ENCODE results near the gene FZD4. TPM values are rescaled to one million over a fixed set of nuclear protein-coding genes. Genes with fewer than 3 reads are reported as not detected.
A peak's percentile ranks its signal among the peaks of the same experiment; 100 is the strongest.
"Not testable (repeated sequence)": the region's sequence is repeated elsewhere in the genome, so short reads cannot be mapped to it uniquely, and the experiment has no call there.

The FZD4 gene
- total RNA-seq, 1 experiment from 2014 or later: 4.4 TPM

DNA sequence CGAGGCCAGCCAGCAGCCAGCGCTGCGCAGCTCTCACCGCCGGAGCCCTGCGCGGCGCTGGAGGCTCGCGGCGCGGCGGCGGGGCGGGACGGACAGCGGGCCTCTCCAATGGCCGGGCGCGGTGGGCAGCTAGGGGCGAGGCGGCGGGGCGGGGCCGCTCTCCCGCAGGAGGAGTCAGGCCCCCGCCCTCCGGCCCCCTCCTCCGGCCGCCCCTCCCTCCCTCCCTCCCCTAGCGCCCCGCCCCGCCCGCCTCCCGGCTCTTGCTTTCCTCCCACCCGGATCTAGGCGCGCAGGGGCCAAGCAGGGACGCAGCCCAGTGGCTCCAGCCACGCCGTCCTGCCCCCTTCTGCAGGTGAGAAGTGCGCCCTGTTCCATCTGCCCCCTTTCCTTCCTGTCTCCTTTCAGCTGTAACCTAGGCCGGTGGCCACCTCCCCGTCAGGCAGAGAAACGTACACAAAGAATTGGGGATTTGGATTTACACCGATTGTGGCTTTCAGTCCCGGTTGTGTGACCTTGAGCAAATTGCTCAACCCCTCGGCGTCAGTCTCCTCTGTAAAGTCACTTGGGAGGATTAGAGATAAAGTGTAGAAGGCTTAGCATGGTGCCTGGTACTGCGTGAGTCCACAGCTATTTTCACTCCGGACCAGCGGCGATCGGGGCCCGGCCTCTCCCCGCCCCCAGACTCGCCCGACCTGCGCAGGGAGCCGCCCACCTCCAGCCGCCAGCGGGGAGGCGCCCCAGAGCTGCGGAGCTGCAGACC, at the start of gene FZD4 (continued):
- TF ChIP-seq, protein P1, sequence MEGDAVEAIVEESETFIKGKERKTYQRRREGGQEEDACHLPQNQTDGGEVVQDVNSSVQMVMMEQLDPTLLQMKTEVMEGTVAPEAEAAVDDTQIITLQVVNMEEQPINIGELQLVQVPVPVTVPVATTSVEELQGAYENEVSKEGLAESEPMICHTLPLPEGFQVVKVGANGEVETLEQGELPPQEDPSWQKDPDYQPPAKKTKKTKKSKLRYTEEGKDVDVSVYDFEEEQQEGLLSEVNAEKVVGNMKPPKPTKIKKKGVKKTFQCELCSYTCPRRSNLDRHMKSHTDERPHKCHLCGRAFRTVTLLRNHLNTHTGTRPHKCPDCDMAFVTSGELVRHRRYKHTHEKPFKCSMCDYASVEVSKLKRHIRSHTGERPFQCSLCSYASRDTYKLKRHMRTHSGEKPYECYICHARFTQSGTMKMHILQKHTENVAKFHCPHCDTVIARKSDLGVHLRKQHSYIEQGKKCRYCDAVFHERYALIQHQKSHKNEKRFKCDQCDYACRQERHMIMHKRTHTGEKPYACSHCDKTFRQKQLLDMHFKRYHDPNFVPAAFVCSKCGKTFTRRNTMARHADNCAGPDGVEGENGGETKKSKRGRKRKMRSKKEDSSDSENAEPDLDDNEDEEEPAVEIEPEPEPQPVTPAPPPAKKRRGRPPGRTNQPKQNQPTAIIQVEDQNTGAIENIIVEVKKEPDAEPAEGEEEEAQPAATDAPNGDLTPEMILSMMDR (IDR thresholded peaks at IDR 0.05 in 2 of 3, conservative IDR thresholded peaks at IDR 0.05 in 1 of 3; ENCODE audit: borderline replicate concordance in 1 of 3, insufficient read depth in 1 of 3, low read depth in 2 of 3, low read length in 2 of 3): peak in 1 of 3 experiments; percentile 33; a peak in 1 of 6 replicates
- TF ChIP-seq POLR2AphosphoS5 (IDR thresholded peaks at IDR 0.05; ENCODE audit: low read depth, low read length): peak; percentile 93
- no peak for TF ChIP-seq EZH2phosphoT487 (IDR thresholded peaks at IDR 0.05; ENCODE audit: borderline replicate concordance)

GRCh38 chr11:87004281-87004680, 49.1 kb upstream of the FZD4 start:
- H3K79me2 ChIP-seq (ENCODE audit: insufficient read depth, low read length); H3K36me3 ChIP-seq (ENCODE audit: control insufficient read depth in 1 of 2, insufficient read depth in 2 of 2, low read length in 2 of 2); BruUV-seq (replicated peaks); ATAC-seq; H3K4me1 ChIP-seq (ENCODE audit: control insufficient read depth in 1 of 2, insufficient read depth in 2 of 2, low read length in 2 of 2); DNase-seq (ENCODE audit: low read depth, low spot score); H3K4me2 ChIP-seq (ENCODE audit: low read length); H2AFZ ChIP-seq (ENCODE audit: low read depth, low read length, poor library complexity, severe bottlenecking); H3K9me2 ChIP-seq (ENCODE audit: insufficient read depth); H3K9me3 ChIP-seq (ENCODE audit: control insufficient read depth in 1 of 2, insufficient read depth in 1 of 2, low read depth in 1 of 2, low read length in 2 of 2); H3K27ac ChIP-seq (ENCODE audit: low read depth, low read length); H3K27me3 ChIP-seq (ENCODE audit: insufficient read depth, low read length); H4K20me1 ChIP-seq (ENCODE audit: insufficient read depth); RAD21 ChIA-PET (ENCODE audit: low non-redundant PET in 1 of 2, low total read pairs in 2 of 2, uncharacterized antibody in 2 of 2, unreplicated experiment in 2 of 2); CTCF ChIA-PET; H3K9ac ChIP-seq (ENCODE audit: low read length); intact Hi-C loops (cut with micrococcal nuclease); H3K4me3 ChIP-seq (replicated peaks in 1 of 2; ENCODE audit: low read depth in 1 of 2, low read length in 2 of 2): not testable (repeated sequence)
- POLR2A ChIA-PET: interaction anchor here (0.6 kb wide), 1 partner anchor 1452 kb away, joined by 3 read pairs; no protein-coding TSS in a partner anchor

GRCh38 chr11:87002918-87003317, 47.7 kb upstream of the FZD4 start:
- ChIA-PET POLR2A (no interaction called here), RAD21 (ENCODE audit: low non-redundant PET in 1 of 2, low total read pairs in 2 of 2, uncharacterized antibody in 2 of 2, unreplicated experiment in 2 of 2) (no interaction called here), CTCF (no interaction called here)
- intact Hi-C loops (cut with micrococcal nuclease): no loop called here
- DNase-seq (ENCODE audit: low read depth, low spot score) (no peak), ATAC-seq (no peak)
- no TSS peak for BruUV-seq (replicated peaks)
- TF ChIP-seq CBX3 (IDR thresholded peaks at IDR 0.05; ENCODE audit: low read depth) (no peak), EZH2 (IDR thresholded peaks at IDR 0.05) (no peak), SP1 (IDR thresholded peaks at IDR 0.05; ENCODE audit: low read depth) (no peak)
- TF ChIP-seq, protein P1 (IDR thresholded peaks at IDR 0.05 in 2 of 3, conservative IDR thresholded peaks at IDR 0.05 in 1 of 3; ENCODE audit: borderline replicate concordance in 1 of 3, insufficient read depth in 1 of 3, low read depth in 2 of 3, low read length in 2 of 3): no peak
- no peaks in the 10 kb centered on the region for H3K79me2 ChIP-seq (ENCODE audit: insufficient read depth, low read length)
- no peaks in the 10 kb centered on the region for H3K36me3 ChIP-seq (ENCODE audit: control insufficient read depth in 1 of 2, insufficient read depth in 2 of 2, low read length in 2 of 2)
- H3K9me2 ChIP-seq (ENCODE audit: insufficient read depth): no peaks in the 10 kb centered on the region
- no peak overlapping the region for H3K27ac ChIP-seq (ENCODE audit: low read depth, low read length)
- H4K20me1 ChIP-seq (ENCODE audit: insufficient read depth): no peaks in the 10 kb centered on the region
- H3K4me1 ChIP-seq (ENCODE audit: control insufficient read depth in 1 of 2, insufficient read depth in 2 of 2, low read length in 2 of 2): peaks cover 0 to 9% of the 10 kb centered on the region in 2 experiments; a peak in 1 of 4 replicates
- H3K4me2 ChIP-seq (ENCODE audit: low read length): no peak overlapping the region
- no peaks in the 10 kb centered on the region for H3K9me3 ChIP-seq (ENCODE audit: control insufficient read depth in 1 of 2, insufficient read depth in 1 of 2, low read depth in 1 of 2, low read length in 2 of 2)
- no peak overlapping the region for H2AFZ ChIP-seq (ENCODE audit: low read depth, low read length, poor library complexity, severe bottlenecking)
- H3K9ac ChIP-seq (ENCODE audit: low read length): no peak overlapping the region
- no peak overlapping the region for H3K4me3 ChIP-seq (replicated peaks in 1 of 2; ENCODE audit: low read depth in 1 of 2, low read length in 2 of 2)
- no peaks in the 10 kb centered on the region for H3K27me3 ChIP-seq (ENCODE audit: insufficient read depth, low read length)
